Measurements from ENCODE around the gene COQ5.

COQ5 gene

GRCh38 chr12:120460157-120460556, 68.8 kb downstream of the COQ5 start:
- Histone ChIP-seq H3K9me3 (ENCODE audit: control insufficient read depth, low read length) (no peaks in the 10 kb centered on the region), H3K27ac (ENCODE audit: insufficient read depth, low read length, poor library complexity, severe bottlenecking) (no peak overlapping the region), H3K4me1 (ENCODE audit: control insufficient read depth, insufficient read depth, low read length, poor library complexity, severe bottlenecking) (no peaks in the 10 kb centered on the region), H3K4me3 (ENCODE audit: insufficient read depth, low read depth, low read length, poor library complexity, severe bottlenecking) (no peak overlapping the region), H3K27me3 (replicated peaks; ENCODE audit: control insufficient read depth, insufficient read depth, low read length, poor library complexity, severe bottlenecking) (no peaks in the 10 kb centered on the region), H3K36me3 (ENCODE audit: control insufficient read depth, insufficient read depth, low read length) (peaks cover 68% of the 10 kb centered on the region)
- no peak for DNase-seq

DNA sequence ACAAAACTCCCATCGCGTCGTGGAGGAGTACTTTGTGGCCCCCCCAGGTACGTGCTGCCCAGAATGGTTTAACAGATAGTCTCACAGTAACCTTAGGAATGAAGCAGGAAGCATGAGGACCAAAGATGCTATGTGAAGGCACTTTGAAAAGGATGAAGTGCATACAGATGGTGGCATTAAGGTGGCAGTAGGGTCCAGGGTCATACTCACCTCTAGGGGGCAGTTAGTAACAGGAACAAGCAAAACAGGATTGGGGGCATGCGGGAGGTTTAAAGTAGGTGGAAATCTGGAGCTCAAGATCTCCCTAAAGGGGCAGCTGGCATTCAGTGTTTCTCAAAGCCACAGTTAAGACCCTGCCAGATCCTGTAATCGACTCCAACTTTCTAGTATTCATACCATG, 71.8 kb downstream of the COQ5 start:
- Histone ChIP-seq H3K4me1 (ENCODE audit: control insufficient read depth, insufficient read depth, low read length, poor library complexity, severe bottlenecking) (no peaks in the 10 kb centered on the region), H3K27ac (ENCODE audit: insufficient read depth, low read length, poor library complexity, severe bottlenecking) (no peak overlapping the region), H3K4me3 (ENCODE audit: insufficient read depth, low read depth, low read length, poor library complexity, severe bottlenecking) (no peak overlapping the region), H3K27me3 (replicated peaks; ENCODE audit: control insufficient read depth, insufficient read depth, low read length, poor library complexity, severe bottlenecking) (no peaks in the 10 kb centered on the region), H3K9me3 (ENCODE audit: control insufficient read depth, low read length) (no peaks in the 10 kb centered on the region), H3K36me3 (ENCODE audit: control insufficient read depth, insufficient read depth, low read length) (peaks cover 45% of the 10 kb centered on the region)
- no peak for DNase-seq

GRCh38 chr12:120455302-120455701, 73.7 kb downstream of the COQ5 start:
- Histone ChIP-seq H3K4me3 (ENCODE audit: insufficient read depth, low read depth, low read length, poor library complexity, severe bottlenecking) (no peak overlapping the region), H3K27me3 (replicated peaks; ENCODE audit: control insufficient read depth, insufficient read depth, low read length, poor library complexity, severe bottlenecking) (no peaks in the 10 kb centered on the region), H3K9me3 (ENCODE audit: control insufficient read depth, low read length) (no peaks in the 10 kb centered on the region), H3K36me3 (ENCODE audit: control insufficient read depth, insufficient read depth, low read length) (peaks cover 30% of the 10 kb centered on the region), H3K4me1 (ENCODE audit: control insufficient read depth, insufficient read depth, low read length, poor library complexity, severe bottlenecking) (no peaks in the 10 kb centered on the region), H3K27ac (ENCODE audit: insufficient read depth, low read length, poor library complexity, severe bottlenecking) (no peak overlapping the region)
- no peak for DNase-seq

- Histone ChIP-seq H3K27ac (ENCODE audit: insufficient read depth, low read length, poor library complexity, severe bottlenecking) (no peak overlapping the region), H3K9me3 (ENCODE audit: control insufficient read depth, low read length) (no peaks in the 10 kb centered on the region), H3K4me1 (ENCODE audit: control insufficient read depth, insufficient read depth, low read length, poor library complexity, severe bottlenecking) (no peaks in the 10 kb centered on the region), H3K27me3 (replicated peaks; ENCODE audit: control insufficient read depth, insufficient read depth, low read length, poor library complexity, severe bottlenecking) (no peaks in the 10 kb centered on the region), H3K4me3 (ENCODE audit: insufficient read depth, low read depth, low read length, poor library complexity, severe bottlenecking) (no peak overlapping the region), H3K36me3 (ENCODE audit: control insufficient read depth, insufficient read depth, low read length) (peaks cover 20% of the 10 kb centered on the region)
- no peak for DNase-seq
Measured at GRCh38 chr12:120453977-120454376, 75.0 kb downstream of the COQ5 start.
